SU-DHL-6 (cell line): ENCODE results near the gene BMERB1.

Experiments
- EZH2phosphoT487 ChIP-seq: fragments of 200-600 bp; sonication (generic), shearing (Covaris generic); conservative IDR thresholded peaks from 2 replicates; pipeline ENCODE4 v1.6.1; 2018; ENCODE audit warnings: mild to moderate bottlenecking, antibody characterized with exemption, low read length, moderate library complexity, mixed read lengths
- TF ChIP-seq, protein P1 (sequence below): fragments of 200-600 bp; sonication (generic); IDR thresholded peaks from one replicate; pipeline ENCODE4 v1.5.1; 2017; ENCODE audit warnings: antibody characterized with exemption, mild to moderate bottlenecking, low read length, moderate library complexity; ENCODE audit not compliant: insufficient read depth, poor library complexity, severe bottlenecking

DNA sequence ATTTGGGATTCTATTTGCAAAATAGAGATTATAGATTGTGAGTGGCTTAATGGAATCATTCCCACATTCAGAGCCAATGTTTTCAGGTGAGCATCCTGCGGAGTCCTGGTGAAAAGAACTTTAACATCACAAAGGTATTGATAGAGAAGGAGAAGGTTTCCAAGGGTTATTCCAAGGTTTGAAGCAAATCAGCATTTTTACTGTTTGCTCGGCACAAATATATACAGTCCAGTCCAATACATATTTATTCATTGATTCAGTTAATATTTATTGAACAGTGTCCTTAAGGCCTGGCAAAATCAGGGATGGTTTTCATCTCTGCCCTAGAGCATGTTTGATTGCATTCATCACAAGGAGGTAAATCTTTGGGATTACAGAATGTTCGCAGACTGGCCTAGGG lies 32.4 kb upstream of the BMERB1 start:
- TF ChIP-seq, protein P1, sequence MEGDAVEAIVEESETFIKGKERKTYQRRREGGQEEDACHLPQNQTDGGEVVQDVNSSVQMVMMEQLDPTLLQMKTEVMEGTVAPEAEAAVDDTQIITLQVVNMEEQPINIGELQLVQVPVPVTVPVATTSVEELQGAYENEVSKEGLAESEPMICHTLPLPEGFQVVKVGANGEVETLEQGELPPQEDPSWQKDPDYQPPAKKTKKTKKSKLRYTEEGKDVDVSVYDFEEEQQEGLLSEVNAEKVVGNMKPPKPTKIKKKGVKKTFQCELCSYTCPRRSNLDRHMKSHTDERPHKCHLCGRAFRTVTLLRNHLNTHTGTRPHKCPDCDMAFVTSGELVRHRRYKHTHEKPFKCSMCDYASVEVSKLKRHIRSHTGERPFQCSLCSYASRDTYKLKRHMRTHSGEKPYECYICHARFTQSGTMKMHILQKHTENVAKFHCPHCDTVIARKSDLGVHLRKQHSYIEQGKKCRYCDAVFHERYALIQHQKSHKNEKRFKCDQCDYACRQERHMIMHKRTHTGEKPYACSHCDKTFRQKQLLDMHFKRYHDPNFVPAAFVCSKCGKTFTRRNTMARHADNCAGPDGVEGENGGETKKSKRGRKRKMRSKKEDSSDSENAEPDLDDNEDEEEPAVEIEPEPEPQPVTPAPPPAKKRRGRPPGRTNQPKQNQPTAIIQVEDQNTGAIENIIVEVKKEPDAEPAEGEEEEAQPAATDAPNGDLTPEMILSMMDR: no peak
- TF ChIP-seq EZH2phosphoT487: no peak
